GM12875 (cell line): Measurements from ENCODE around the gene UGT8.

Experiments used
- H3K4me3 ChIP-seq: one replicate; pipeline ENCODE4 v1.5.1; 2011; ENCODE audit warnings: low read depth, low read length, control low read depth
- TF ChIP-seq, protein P1 (sequence below): IDR thresholded peaks from 2 replicates; pipeline ENCODE4 v1.5.1; 2011; ENCODE audit warnings: low read depth, mild to moderate bottlenecking, control low read depth, inconsistent platforms, low read length, moderate library complexity, borderline replicate concordance; ENCODE audit not compliant: insufficient read depth

The UGT8 gene, protein sequence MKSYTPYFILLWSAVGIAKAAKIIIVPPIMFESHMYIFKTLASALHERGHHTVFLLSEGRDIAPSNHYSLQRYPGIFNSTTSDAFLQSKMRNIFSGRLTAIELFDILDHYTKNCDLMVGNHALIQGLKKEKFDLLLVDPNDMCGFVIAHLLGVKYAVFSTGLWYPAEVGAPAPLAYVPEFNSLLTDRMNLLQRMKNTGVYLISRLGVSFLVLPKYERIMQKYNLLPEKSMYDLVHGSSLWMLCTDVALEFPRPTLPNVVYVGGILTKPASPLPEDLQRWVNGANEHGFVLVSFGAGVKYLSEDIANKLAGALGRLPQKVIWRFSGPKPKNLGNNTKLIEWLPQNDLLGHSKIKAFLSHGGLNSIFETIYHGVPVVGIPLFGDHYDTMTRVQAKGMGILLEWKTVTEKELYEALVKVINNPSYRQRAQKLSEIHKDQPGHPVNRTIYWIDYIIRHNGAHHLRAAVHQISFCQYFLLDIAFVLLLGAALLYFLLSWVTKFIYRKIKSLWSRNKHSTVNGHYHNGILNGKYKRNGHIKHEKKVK

DNA sequence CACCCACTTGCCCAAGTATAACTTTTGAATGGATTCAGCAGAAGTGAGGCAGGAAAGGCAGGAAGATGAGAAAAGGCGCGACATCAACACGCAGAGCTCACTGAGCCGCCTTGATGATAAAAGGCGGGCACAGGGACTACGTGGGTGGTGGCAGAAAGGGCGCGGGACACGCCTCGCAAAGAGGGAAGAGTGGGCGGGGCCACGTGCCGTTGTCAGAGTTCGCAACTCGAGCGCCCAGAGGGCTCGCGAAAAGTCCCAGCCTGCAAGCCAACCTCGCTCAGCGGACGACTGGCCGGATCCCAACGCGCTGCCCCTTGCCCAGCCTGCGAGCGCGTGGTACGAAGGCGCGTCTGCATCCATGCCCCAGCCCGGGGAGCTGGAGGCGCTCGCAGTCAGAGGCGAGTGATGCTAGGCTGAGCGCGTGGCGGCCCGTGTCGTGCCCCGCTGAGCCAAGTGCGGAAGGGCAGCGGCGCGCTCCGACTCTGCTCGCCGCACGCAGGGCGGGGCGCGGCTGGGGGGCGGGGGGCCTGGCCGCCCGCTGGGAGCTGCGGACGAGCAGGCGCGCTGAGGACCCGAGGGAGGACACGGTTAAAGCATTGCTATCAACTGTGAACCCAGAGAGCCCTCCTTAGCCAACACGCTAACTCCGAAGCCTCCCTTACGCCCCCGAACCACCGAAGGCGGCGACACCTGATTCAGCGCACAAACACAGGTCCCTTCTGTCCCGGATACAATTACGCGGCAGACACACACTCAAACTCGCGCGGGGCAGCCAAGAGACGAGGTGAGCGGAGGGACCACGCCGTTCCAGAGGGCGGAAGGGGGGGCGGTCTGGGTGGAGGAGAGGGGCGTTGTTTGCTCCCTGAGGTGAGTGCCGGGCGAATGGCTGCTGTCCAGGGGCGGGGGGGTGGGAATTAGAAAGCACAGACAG is at the start of gene UGT8:
UGT8 (plus strand) TSS at position 617 of the 931 bp plus-strand sequence. CDS start 24,074 bp downstream, outside the sequence.
- peak within 1 kb of the TSS; percentile 68 for H3K4me3 ChIP-seq

DNA sequence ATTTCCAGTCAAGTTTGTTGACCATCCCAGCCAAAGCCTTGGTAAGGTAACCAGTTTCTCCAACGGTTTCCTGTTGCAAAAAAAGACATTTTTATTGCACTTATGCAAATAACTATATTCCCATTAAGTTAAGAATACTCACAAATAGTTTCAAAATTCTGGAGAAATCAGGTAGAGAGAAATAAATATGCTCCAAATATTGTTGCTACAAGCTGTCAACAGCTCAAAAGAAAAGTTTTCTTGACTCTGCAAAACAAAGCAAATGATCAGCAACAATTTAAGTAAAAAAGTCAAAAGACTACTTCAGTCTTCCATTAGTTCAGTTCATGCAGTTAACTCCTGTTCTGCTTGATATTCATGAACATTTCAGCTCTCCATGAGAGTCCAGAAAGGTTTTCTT is 49.0 kb upstream of the UGT8 start:
- H3K4me3 ChIP-seq: no peak overlapping the region
- TF ChIP-seq, protein P1, sequence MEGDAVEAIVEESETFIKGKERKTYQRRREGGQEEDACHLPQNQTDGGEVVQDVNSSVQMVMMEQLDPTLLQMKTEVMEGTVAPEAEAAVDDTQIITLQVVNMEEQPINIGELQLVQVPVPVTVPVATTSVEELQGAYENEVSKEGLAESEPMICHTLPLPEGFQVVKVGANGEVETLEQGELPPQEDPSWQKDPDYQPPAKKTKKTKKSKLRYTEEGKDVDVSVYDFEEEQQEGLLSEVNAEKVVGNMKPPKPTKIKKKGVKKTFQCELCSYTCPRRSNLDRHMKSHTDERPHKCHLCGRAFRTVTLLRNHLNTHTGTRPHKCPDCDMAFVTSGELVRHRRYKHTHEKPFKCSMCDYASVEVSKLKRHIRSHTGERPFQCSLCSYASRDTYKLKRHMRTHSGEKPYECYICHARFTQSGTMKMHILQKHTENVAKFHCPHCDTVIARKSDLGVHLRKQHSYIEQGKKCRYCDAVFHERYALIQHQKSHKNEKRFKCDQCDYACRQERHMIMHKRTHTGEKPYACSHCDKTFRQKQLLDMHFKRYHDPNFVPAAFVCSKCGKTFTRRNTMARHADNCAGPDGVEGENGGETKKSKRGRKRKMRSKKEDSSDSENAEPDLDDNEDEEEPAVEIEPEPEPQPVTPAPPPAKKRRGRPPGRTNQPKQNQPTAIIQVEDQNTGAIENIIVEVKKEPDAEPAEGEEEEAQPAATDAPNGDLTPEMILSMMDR: no peak

More for the DNA sequence above, at the start of gene UGT8:
- TF ChIP-seq, protein P1: no peak

DNA sequence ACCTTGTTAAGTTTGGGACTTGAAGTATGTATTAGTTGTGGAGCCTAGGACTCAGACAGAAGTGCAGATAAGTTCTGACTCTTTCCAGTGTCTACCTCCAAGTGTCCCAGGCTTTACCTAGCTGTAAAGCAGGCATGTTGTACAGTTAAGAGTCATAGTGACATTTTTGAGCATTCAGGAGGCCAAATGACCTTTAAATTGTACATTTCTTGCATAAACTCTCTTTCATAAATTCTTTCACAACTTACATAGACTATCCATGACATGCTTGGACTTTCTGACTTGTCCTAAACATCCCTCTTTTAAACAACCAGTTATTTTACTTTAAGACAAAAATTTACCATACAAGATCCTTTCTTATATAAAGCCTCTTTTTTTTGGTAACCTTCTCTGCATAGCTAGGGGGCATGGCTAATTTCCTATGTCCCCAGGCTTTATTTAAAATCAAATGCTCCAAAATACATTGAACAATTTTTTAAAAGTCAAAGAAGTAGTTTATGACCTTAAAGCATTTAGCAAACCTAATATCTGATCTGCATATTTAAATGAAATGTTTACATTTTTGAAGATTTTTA is 40.1 kb upstream of the UGT8 start:
- no peak overlapping the region for H3K4me3 ChIP-seq
- TF ChIP-seq, protein P1: no peak

DNA sequence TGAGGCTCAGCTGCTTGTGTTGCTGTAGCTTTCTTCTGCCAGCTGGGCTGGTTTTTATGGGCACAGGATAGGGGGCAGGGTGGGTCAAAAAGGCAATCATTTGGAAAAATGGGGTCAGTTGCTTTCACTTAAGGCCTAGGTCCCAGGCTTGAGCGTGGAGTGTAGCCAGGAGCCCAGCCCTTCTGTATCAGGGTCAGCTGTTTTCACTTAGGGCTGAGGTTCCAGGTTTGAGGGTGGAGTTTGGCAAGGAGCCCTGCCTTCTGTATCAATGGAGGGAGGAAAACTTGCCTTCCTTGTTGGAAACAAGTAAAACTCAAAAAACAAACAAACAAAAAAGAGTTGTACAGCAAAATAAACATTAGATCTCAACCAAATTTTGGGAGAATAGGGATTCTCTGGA is 37.0 kb upstream of the UGT8 start:
- TF ChIP-seq, protein P1: no peak
- no peak overlapping the region for H3K4me3 ChIP-seq

DNA sequence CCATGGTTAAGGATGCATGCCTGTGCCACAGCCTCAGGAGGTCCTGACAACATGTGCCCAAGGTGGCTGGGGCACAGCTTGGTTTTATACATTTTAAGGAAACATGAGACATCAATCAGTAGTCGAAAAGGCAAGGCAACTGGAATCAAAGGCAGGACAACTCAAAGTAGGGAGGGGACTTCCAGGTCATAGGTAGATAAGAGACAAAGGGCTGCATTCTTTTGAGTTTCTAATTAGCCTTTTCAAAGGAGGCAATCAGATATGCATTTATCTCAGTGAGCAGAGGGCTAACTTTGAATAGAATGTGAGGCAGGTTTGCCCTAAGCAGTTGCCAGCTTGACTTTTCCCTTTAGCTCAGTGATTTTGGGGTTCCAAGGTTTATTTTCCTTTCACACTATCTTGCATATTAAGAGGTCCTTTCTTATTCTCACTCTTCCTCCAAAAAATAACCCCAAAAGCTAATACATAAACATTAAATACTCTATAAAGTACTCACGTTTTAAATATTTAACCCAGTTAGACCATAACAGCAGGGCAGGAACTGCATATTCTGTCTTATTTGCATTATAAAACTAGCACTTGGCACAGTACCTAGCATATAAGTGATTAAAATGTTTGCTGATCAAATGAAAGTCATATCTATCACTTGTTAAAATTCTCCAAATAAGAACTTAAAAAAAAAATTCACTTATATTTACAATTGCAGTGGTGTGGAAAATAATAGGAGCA is 36.3 kb upstream of the UGT8 start:
- H3K4me3 ChIP-seq: no peak overlapping the region
- TF ChIP-seq, protein P1: no peak
